BE2C (cell line): Measurements from ENCODE around the gene NT5DC2.

ENCODE experiments used
- DNase-seq: peaks from one replicate; pipeline ENCODE4 v3.0.0-alpha.2; 2020
- H3K27me3 ChIP-seq: fragments of 250-450 bp; sonication (Bioruptor Pico); 2 replicates; pipeline ENCODE4 v1.5.1; 2020; ENCODE audit warnings: mild to moderate bottlenecking
- H3K36me3 ChIP-seq: fragments of 250-450 bp; sonication (Bioruptor Pico); 2 replicates; pipeline ENCODE4 v1.5.1; 2020; ENCODE audit warnings: mild to moderate bottlenecking
- H3K4me1 ChIP-seq: fragments of 250-450 bp; sonication (Bioruptor Pico); 2 replicates; pipeline ENCODE4 v1.5.1; 2020
- H3K4me3 ChIP-seq: 2 replicates; pipeline ENCODE4 v1.5.1; 2011; ENCODE audit warnings: low read depth, low read length
- H3K9me3 ChIP-seq: fragments of 250-450 bp; sonication (Bioruptor Pico); 2 replicates; pipeline ENCODE4 v1.5.1; 2020
- TF ChIP-seq, protein P1 (sequence below): IDR thresholded peaks from 2 replicates; pipeline ENCODE4 v1.5.1; 2012; ENCODE audit warnings: mild to moderate bottlenecking, low read depth, low read length

NT5DC2 gene

DNA sequence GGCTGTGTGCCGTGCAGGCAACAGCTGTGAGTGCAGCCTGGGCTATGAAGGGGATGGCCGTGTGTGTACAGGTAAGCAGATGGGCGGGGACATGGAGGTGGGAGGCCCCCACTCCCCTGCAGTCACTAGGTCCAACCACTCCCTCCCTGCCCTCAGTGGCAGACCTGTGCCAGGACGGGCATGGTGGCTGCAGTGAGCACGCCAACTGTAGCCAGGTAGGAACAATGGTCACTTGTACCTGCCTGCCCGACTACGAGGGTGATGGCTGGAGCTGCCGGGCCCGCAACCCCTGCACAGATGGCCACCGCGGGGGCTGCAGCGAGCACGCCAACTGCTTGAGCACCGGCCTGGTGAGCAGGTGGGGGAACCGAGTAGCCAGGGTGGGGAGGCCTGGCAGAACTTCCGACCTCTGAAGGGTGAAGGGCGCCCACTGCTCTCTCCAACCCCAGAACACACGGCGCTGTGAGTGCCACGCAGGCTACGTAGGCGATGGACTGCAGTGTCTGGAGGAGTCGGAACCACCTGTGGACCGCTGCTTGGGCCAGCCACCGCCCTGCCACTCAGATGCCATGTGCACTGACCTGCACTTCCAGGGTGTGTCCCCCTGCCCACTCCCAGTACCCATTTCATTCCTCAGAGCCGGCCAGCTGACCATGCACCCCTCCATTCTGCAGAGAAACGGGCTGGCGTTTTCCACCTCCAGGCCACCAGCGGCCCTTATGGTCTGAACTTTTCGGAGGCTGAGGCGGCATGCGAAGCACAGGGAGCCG is 11.6 kb downstream of the NT5DC2 start:
- Histone ChIP-seq H3K36me3 (peaks cover 14% of the 10 kb centered on the region), H3K4me3 (no peak overlapping the region), H3K27me3 (no peaks in the 10 kb centered on the region), H3K9me3 (no peaks in the 10 kb centered on the region), H3K4me1 (peaks cover 19% of the 10 kb centered on the region)
- DNase-seq: no peak
- TF ChIP-seq, protein P1, sequence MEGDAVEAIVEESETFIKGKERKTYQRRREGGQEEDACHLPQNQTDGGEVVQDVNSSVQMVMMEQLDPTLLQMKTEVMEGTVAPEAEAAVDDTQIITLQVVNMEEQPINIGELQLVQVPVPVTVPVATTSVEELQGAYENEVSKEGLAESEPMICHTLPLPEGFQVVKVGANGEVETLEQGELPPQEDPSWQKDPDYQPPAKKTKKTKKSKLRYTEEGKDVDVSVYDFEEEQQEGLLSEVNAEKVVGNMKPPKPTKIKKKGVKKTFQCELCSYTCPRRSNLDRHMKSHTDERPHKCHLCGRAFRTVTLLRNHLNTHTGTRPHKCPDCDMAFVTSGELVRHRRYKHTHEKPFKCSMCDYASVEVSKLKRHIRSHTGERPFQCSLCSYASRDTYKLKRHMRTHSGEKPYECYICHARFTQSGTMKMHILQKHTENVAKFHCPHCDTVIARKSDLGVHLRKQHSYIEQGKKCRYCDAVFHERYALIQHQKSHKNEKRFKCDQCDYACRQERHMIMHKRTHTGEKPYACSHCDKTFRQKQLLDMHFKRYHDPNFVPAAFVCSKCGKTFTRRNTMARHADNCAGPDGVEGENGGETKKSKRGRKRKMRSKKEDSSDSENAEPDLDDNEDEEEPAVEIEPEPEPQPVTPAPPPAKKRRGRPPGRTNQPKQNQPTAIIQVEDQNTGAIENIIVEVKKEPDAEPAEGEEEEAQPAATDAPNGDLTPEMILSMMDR: no peak

DNA sequence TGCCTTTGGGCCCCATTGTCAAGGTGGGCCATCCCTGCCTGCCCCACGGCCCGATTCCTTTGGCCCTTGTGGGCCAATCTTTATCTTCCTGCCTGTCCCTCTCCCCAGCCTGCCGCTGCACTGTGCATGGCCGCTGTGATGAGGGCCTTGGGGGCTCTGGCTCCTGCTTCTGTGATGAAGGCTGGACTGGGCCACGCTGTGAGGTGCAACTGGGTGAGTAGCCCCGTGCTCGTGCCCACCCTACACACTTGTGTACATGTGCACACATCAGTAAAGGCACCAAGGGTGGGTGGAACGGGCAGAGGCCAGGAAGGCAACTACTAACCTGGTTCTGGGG is 12.2 kb downstream of the NT5DC2 start:
- no peak for DNase-seq
- Histone ChIP-seq H3K4me1 (peaks cover 19% of the 10 kb centered on the region), H3K27me3 (no peaks in the 10 kb centered on the region), H3K36me3 (peaks cover 14% of the 10 kb centered on the region), H3K9me3 (no peaks in the 10 kb centered on the region), H3K4me3 (no peak overlapping the region)
- TF ChIP-seq, protein P1: no peak

DNA sequence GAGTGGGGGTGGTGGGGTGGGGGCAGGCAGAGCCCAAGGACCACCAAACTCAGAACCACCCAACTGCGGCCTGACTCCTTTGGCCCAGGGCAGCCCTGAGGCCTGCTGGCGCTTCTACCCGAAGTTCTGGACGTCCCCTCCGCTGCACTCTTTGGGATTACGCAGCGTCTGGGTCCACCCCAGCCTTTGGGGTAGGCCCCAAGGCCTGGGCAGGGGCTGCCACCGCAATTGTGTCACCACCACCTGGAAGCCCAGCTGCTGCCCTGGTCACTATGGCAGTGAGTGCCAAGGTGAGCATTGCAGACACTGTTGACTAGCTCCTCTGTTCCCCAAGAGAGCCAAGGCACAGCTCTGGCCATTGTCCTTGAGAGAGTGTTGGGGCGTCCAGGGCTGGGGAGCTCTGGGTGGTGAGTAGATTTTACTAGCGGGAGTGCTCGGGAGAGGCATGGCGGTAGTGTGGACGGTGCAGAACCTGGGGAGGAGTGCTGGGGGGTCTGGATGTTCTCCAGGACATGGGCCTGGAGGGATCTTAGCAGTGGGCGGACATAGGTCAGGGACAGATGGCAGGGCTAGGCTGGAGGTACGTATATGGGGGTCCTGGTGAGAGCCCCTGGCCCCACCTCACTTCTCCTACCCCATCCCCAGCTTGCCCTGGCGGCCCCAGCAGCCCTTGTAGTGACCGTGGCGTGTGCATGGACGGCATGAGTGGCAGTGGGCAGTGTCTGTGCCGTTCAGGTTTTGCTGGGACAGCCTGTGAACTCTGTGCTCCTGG is 12.8 kb downstream of the NT5DC2 start:
- H3K4me1 ChIP-seq: peaks cover 19% of the 10 kb centered on the region
- H3K36me3 ChIP-seq: peaks cover 13% of the 10 kb centered on the region
- TF ChIP-seq, protein P1: no peak
- no peaks in the 10 kb centered on the region for H3K9me3 ChIP-seq
- H3K27me3 ChIP-seq: no peaks in the 10 kb centered on the region
- DNase-seq: no peak
- H3K4me3 ChIP-seq: no peak overlapping the region

DNA sequence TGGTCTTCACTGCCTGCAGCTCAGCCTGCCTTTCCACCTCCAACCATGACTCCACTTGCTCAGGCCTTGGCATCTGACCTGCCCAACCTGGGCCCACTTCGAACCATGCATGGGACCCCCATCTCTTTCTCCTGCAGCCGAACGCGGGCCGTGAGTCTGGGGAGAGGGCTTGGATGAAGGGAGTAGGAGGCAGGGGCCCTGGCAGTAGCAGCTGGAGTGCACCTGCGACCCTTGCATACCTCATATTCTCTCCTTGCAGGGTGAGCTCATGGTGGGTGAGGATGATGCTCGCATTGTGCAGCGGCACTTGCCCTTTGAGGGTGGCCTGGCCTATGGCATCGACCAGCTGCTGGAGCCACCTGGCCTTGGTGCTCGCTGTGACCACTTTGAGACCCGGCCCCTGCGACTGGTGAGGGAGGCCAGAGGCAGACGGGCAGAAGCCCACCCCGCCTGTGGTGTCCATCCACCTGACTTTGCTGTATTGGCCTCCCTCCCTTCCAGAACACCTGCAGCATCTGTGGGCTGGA is 13.5 kb downstream of the NT5DC2 start:
- peaks cover 12% of the 10 kb centered on the region for H3K4me1 ChIP-seq
- no peak overlapping the region for H3K4me3 ChIP-seq
- DNase-seq: no peak
- H3K27me3 ChIP-seq: no peaks in the 10 kb centered on the region
- peaks cover 12% of the 10 kb centered on the region for H3K36me3 ChIP-seq
- no peaks in the 10 kb centered on the region for H3K9me3 ChIP-seq
- TF ChIP-seq, protein P1: no peak

DNA sequence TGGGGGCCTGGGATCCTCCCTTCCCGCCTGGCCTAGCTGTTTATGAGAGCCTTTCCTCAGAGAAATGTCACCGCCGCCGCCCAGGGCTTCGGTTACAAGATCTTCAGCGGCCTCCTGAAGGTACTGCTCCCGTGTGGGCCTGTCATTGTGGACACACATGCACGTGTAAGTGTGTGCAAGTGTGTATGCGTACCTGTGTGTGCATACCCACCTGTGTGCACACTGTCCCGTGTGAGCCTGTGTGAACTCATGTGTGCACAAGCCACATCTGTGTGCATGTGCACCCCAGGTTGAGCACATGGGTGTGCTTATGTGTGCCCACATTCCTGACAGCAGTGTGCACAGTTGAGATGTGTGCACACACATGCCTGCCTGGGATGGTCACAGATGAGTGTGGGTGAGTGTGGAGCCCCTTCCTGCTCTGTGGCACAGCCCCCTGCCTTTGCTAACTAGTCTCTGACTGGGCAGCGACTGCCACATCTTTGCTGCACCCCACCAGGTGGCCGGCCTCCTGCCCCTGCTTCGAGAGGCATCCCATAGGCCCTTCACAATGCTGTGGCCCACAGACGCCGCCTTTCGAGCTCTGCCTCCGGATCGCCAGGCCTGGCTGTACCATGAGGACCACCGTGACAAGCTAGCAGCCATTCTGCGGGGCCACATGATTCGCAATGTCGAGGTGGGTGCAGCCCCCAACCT is 14.1 kb downstream of the NT5DC2 start:
- no peaks in the 10 kb centered on the region for H3K27me3 ChIP-seq
- TF ChIP-seq, protein P1: no peak
- no peaks in the 10 kb centered on the region for H3K9me3 ChIP-seq
- no peak for DNase-seq
- no peak overlapping the region for H3K4me3 ChIP-seq
- H3K4me1 ChIP-seq: peaks cover 9% of the 10 kb centered on the region
- peaks cover 10% of the 10 kb centered on the region for H3K36me3 ChIP-seq
